HG02852 (cell line): ENCODE results near the gene PCNA.

Experiments used
- ATAC-seq: cut with Tn5 transposase; IDR thresholded peaks from one replicate; pipeline ENCODE4 v1.9.1; 2021; ENCODE audit warnings: mild to moderate bottlenecking, moderate library complexity; ENCODE audit not compliant: unreplicated experiment

PCNA gene

GRCh38 chr20:5143851-5144250 is 24.1 kb upstream of the PCNA start:
- no peak for ATAC-seq

GRCh38 chr20:5141615-5142014 is 21.9 kb upstream of the PCNA start:
- ATAC-seq = no peak

- ATAC-seq = no peak
Observed at GRCh38 chr20:5140195-5140594, 20.4 kb upstream of the PCNA start.

GRCh38 chr20:5136096-5136495 is 16.3 kb upstream of the PCNA start:
- ATAC-seq = no peak

- ATAC-seq = no peak
Observed at GRCh38 chr20:5135363-5136012, 15.7 kb upstream of the PCNA start.

GRCh38 chr20:5133998-5134397 is 14.2 kb upstream of the PCNA start:
- no peak for ATAC-seq

- no peak for ATAC-seq
Observed at GRCh38 chr20:5131502-5131901, 11.7 kb upstream of the PCNA start.

- ATAC-seq = no peak
Observed at GRCh38 chr20:5128886-5129285, 9.1 kb upstream of the PCNA start.

GRCh38 chr20:5127859-5128424 is 8.2 kb upstream of the PCNA start:
- no peak for ATAC-seq

GRCh38 chr20:5127204-5127858 is 7.6 kb upstream of the PCNA start:
- ATAC-seq = peak; percentile 18

- peak; percentile 92 for ATAC-seq
Observed at GRCh38 chr20:5126512-5127203, 6.9 kb upstream of the PCNA start, which contains the start of gene CDS2. Gene CDS2, plus strand, starts transcription at chr20:5127008. Its CDS starts 85 bp downstream, at chr20:5127093.

GRCh38 chr20:5122873-5123260 is 3.1 kb upstream of the PCNA start:
- ATAC-seq = no peak

- no peak for ATAC-seq
Observed at GRCh38 chr20:5120185-5120476, 373 bp upstream of the PCNA start.

- ATAC-seq = no peak
Observed at GRCh38 chr20:5119143-5119434, 669 bp downstream of the PCNA start.

GRCh38 chr20:5118220-5119142 is 1.3 kb downstream of the PCNA start:
- ATAC-seq = no peak

GRCh38 chr20:5116875-5117274 is 2.9 kb downstream of the PCNA start:
- no peak for ATAC-seq

GRCh38 chr20:5114403-5114802 is 5.4 kb downstream of the PCNA start:
- ATAC-seq = no peak

GRCh38 chr20:5113615-5113986 is 6.2 kb downstream of the PCNA start:
- ATAC-seq = no peak

GRCh38 chr20:5109276-5109675 is 10.5 kb downstream of the PCNA start:
- no peak for ATAC-seq

- ATAC-seq = no peak
Observed at GRCh38 chr20:5104479-5104878, 15.3 kb downstream of the PCNA start.

GRCh38 chr20:5100684-5101347 is 18.9 kb downstream of the PCNA start:
- no peak for ATAC-seq
